Ishikawa (cell line): Measurements from ENCODE around the gene PPM1E.

Source experiments
- CEBPB ChIP-seq: IDR thresholded peaks from 2 replicates; pipeline ENCODE4 v1.6.1; 2012
- CREB1 ChIP-seq: IDR thresholded peaks from 2 replicates; pipeline ENCODE4 v1.6.1; 2012; ENCODE audit warnings: low read depth
- NFIC ChIP-seq: IDR thresholded peaks from 2 replicates; pipeline ENCODE4 v1.6.1; 2012
- RAD21 ChIP-seq: IDR thresholded peaks from 2 replicates; pipeline ENCODE4 v1.6.1; 2012; ENCODE audit warnings: low read depth
- TEAD4 ChIP-seq: IDR thresholded peaks from 2 replicates; pipeline ENCODE4 v1.6.1; 2012
- YY1 ChIP-seq: IDR thresholded peaks from 2 replicates; pipeline ENCODE4 v1.6.1; 2012; ENCODE audit warnings: low read depth
- TF ChIP-seq, protein P1 (sequence below): IDR thresholded peaks from 2 replicates; pipeline ENCODE4 v1.6.1; 2012

Gene PPM1E

DNA sequence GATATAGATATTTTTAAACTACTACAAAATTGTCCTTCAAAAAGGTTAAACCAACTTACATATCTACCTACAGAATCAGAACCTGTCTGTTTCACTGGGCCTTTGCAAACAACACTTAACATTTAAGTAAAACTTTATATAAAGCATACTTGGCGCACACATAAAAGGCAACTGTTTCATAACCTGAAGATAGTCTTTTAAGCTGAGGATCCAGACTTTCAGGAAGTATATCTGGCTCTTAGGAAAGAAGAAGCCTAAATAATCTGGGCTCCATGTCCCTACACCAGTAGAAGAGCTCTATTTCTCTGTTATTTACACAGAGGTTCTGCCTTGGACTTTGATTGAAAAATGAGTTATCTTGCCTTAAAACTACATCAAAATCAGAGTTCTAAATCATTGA lies 275.2 kb downstream of the PPM1E start:
- TF ChIP-seq RAD21, result no peak
- TF ChIP-seq NFIC, result no peak
- no peak for TF ChIP-seq CREB1
- no peak for TF ChIP-seq YY1
- TF ChIP-seq CEBPB, result no peak
- TF ChIP-seq TEAD4, result no peak
- TF ChIP-seq, protein P1, sequence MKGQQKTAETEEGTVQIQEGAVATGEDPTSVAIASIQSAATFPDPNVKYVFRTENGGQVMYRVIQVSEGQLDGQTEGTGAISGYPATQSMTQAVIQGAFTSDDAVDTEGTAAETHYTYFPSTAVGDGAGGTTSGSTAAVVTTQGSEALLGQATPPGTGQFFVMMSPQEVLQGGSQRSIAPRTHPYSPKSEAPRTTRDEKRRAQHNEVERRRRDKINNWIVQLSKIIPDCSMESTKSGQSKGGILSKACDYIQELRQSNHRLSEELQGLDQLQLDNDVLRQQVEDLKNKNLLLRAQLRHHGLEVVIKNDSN, result no peak
